WERI-Rb-1 (cell line): ENCODE measurements around the gene CCM2.

ENCODE experiments used
- DNase-seq: peaks from one replicate; pipeline ENCODE4 v3.0.0-alpha.2; 2020
- H3K27ac ChIP-seq: fragments of 250-450 bp; sonication (Bioruptor Pico); 2 replicates; pipeline ENCODE4 v1.5.1; 2020; ENCODE audit warnings: mild to moderate bottlenecking, moderate library complexity
- H3K27me3 ChIP-seq: fragments of 250-450 bp; sonication (Bioruptor Pico); 2 replicates; pipeline ENCODE4 v1.5.1; 2021; ENCODE audit warnings: mild to moderate bottlenecking, low read depth, moderate library complexity; ENCODE audit not compliant: insufficient read depth, severe bottlenecking
- H3K36me3 ChIP-seq: fragments of 250-450 bp; sonication (Bioruptor Pico); 2 replicates; pipeline ENCODE4 v1.5.1; 2020; ENCODE audit warnings: mild to moderate bottlenecking, moderate library complexity
- H3K4me3 ChIP-seq: 2 replicates; pipeline ENCODE4 v1.5.1; 2011; ENCODE audit warnings: low read depth, mild to moderate bottlenecking, control low read depth, low read length
- H3K9me3 ChIP-seq: fragments of 250-450 bp; sonication (Bioruptor Pico); 2 replicates; pipeline ENCODE4 v1.5.1; 2021; ENCODE audit warnings: mild to moderate bottlenecking, moderate library complexity; ENCODE audit not compliant: severe bottlenecking
- CTCF ChIP-seq: IDR thresholded peaks from 2 replicates; pipeline ENCODE4 v1.5.1; 2011; ENCODE audit warnings: low read depth, mild to moderate bottlenecking, control low read depth, inconsistent platforms, low read length

The CCM2 gene

GRCh38 chr7:44971188-44971901, 28.7 kb upstream of the CCM2 start:
- no peak overlapping the region for H3K4me3 ChIP-seq
- no peak overlapping the region for H3K27ac ChIP-seq
- H3K36me3 ChIP-seq = no peaks in the 10 kb centered on the region; the same call in 1 of the 2 replicates
- DNase-seq = no peak
- no peak for TF ChIP-seq CTCF
- no peaks in the 10 kb centered on the region for H3K9me3 ChIP-seq
- no peaks in the 10 kb centered on the region for H3K27me3 ChIP-seq

GRCh38 chr7:44971902-44972441, 28.0 kb upstream of the CCM2 start:
- TF ChIP-seq CTCF = no peak
- no peak for DNase-seq
- Histone ChIP-seq H3K27ac (no peak overlapping the region), H3K4me3 (no peak overlapping the region), H3K27me3 (no peaks in the 10 kb centered on the region), H3K9me3 (no peaks in the 10 kb centered on the region), H3K36me3 (no peaks in the 10 kb centered on the region; the same call in 1 of the 2 replicates)

GRCh38 chr7:44972562-44972961, 27.4 kb upstream of the CCM2 start:
- no peaks in the 10 kb centered on the region for H3K27me3 ChIP-seq
- no peak overlapping the region for H3K4me3 ChIP-seq
- H3K27ac ChIP-seq = no peak overlapping the region
- no peaks in the 10 kb centered on the region for H3K9me3 ChIP-seq
- no peak for DNase-seq
- no peak for TF ChIP-seq CTCF
- no peaks in the 10 kb centered on the region; the same call in 1 of the 2 replicates for H3K36me3 ChIP-seq

GRCh38 chr7:44973610-44974401, 26.2 kb upstream of the CCM2 start:
- Histone ChIP-seq H3K9me3 (no peaks in the 10 kb centered on the region), H3K36me3 (peaks cover 3% of the 10 kb centered on the region), H3K27ac (no peak overlapping the region), H3K27me3 (no peaks in the 10 kb centered on the region), H3K4me3 (no peak overlapping the region)
- TF ChIP-seq CTCF = peak; percentile 79
- DNase-seq = peak; percentile 78

- Histone ChIP-seq H3K4me3 (no peak overlapping the region), H3K9me3 (no peaks in the 10 kb centered on the region), H3K27me3 (no peaks in the 10 kb centered on the region), H3K27ac (no peak overlapping the region), H3K36me3 (peaks cover 3% of the 10 kb centered on the region)
- no peak for DNase-seq
- TF ChIP-seq CTCF = no peak
Measured at GRCh38 chr7:44974549-44974948, 25.5 kb upstream of the CCM2 start.
